HepG2 (cell line): ENCODE data around the gene CDC42EP4. TPM values are rescaled to one million over a fixed set of nuclear protein-coding genes. Genes with fewer than 3 reads are reported as not detected.

Source experiments
- ATAC-seq: fragments of 200-7000 bp; cut with Tn5 transposase; 3 replicates; pipeline ENCODE4 v1.9.1; 2020; ENCODE audit warnings: mild to moderate bottlenecking, moderate library complexity
- BruUV-seq: library from RNA; stranded (reverse); fragments of 400-500 nt; replicated peaks from 2 replicates; lab custom pipeline; 2021; lab: Mats Ljungman, UMichigan
- CTCF ChIA-PET: fragments of 300-600 bp; formaldehyde crosslinking; extraction: SDS; loops from one replicate; lab custom pipeline; 2021; ENCODE audit warnings: low total read pairs, inconsistent platforms, low intra/inter-chr PET ratio; lab: Yijun Ruan, JAX
- POLR2A ChIA-PET: fragments of 350-600 bp; sonication (Branson Sonifier 250); formaldehyde crosslinking; loops from one replicate; lab custom pipeline; 2020; ENCODE audit warnings: antibody characterized with exemption, inconsistent platforms; lab: Yijun Ruan, JAX
- DNase-seq: peaks from one replicate; pipeline ENCODE4 v3.0.0-alpha.2; 2015; ENCODE audit warnings: low spot score
- FAIRE-seq: peaks from 3 replicates; lab custom pipeline; 2011; peaks lifted over from hg19 to GRCh38; lab: Jason Lieb, UNC
- H2AFZ ChIP-seq: one replicate; pipeline ENCODE4 v1.6.1; 2011; ENCODE audit warnings: low read length, inconsistent platforms
- H3K27ac ChIP-seq: fragments of 300-600 bp; 3 replicates; pipeline ENCODE4 v1.8.0; 2011; ENCODE audit warnings: mixed run types, mild to moderate bottlenecking, mixed read lengths, low read length, inconsistent platforms; ENCODE audit not compliant: insufficient read depth; ENCODE audit errors: extremely low read length
- H3K27me3 ChIP-seq, 2 experiments: fragments of 200-600 bp in 1 of 2; 2 replicates in 1 of 2; 3 replicates in 1 of 2; pipeline versions ENCODE4 v1.6.0 to v1.8.0; 2011; ENCODE audit warnings: low read length in 2 of 2, mild to moderate bottlenecking in 2 of 2, moderate library complexity in 2 of 2, inconsistent platforms in 1 of 2; ENCODE audit not compliant: insufficient read depth in 2 of 2, control insufficient read depth in 1 of 2
- H3K36me3 ChIP-seq, 2 experiments: fragments of 200-600 bp in 1 of 2; replicated peaks in 1 of 2; 2 replicates in 1 of 2; 3 replicates in 1 of 2; pipeline versions ENCODE4 v1.5.1 to v1.8.0; 2011; ENCODE audit warnings: low read length in 2 of 2, inconsistent platforms in 1 of 2; ENCODE audit not compliant: insufficient read depth in 2 of 2, control insufficient read depth in 1 of 2
- H3K4me1 ChIP-seq: 2 replicates; pipeline ENCODE4 v1.5.1; 2012; ENCODE audit warnings: low read length, inconsistent platforms; ENCODE audit not compliant: insufficient read depth
- H3K4me2 ChIP-seq: 2 replicates; pipeline ENCODE4 v1.6.0; 2011; ENCODE audit warnings: low read depth, low read length, inconsistent platforms
- H3K4me3 ChIP-seq, 3 experiments: fragments of 200-600 bp in 1 of 3; sonication (generic), shearing (Covaris generic) in 1 of 3; replicated peaks in 1 of 3; 2 replicates each; pipeline ENCODE4 v1.5.1; 2011 to 2016; ENCODE audit warnings: low read length in 3 of 3, inconsistent platforms in 2 of 3, low read depth in 2 of 3, mild to moderate bottlenecking in 2 of 3, control low read depth in 1 of 3, mixed read lengths in 1 of 3; ENCODE audit not compliant: insufficient read depth in 1 of 3
- H3K79me2 ChIP-seq: one replicate; pipeline ENCODE4 v1.6.1; 2011; ENCODE audit warnings: low read length, inconsistent platforms; ENCODE audit not compliant: insufficient read depth
- H3K9ac ChIP-seq: 2 replicates; pipeline ENCODE4 v1.6.0; 2011; ENCODE audit warnings: mild to moderate bottlenecking, low read depth, low read length, inconsistent platforms; ENCODE audit not compliant: insufficient read depth
- H3K9me3 ChIP-seq: 2 replicates; pipeline ENCODE4 v1.5.1; 2012; ENCODE audit warnings: mild to moderate bottlenecking, low read length
- H4K20me1 ChIP-seq: 2 replicates; pipeline ENCODE4 v1.6.0; 2011; ENCODE audit warnings: inconsistent platforms, mild to moderate bottlenecking, low read length, moderate library complexity; ENCODE audit not compliant: insufficient read depth
- HNRNPH1 ChIP-seq: fragments of 200-400 bp; formaldehyde crosslinking; optimal IDR thresholded peaks from 2 replicates; pipeline ENCODE3; 2017; ENCODE audit warnings: mild to moderate bottlenecking, low read depth, low read length
- TBX2 ChIP-seq: sonication (generic); formaldehyde crosslinking; IDR thresholded peaks from 2 replicates; pipeline ENCODE4 v1.5.0; 2020; ENCODE audit warnings: missing genetic modification reagents, mild to moderate bottlenecking, borderline replicate concordance
- ZBTB38 ChIP-seq: sonication (generic); formaldehyde crosslinking; IDR thresholded peaks from 2 replicates; pipeline ENCODE4 v1.5.1; 2020; ENCODE audit warnings: mild to moderate bottlenecking, missing genetic modification reagents
- ZNF256 ChIP-seq: sonication (generic); formaldehyde crosslinking; conservative IDR thresholded peaks from 2 replicates; pipeline ENCODE4 v1.4.0; 2020; ENCODE audit warnings: missing genetic modification reagents
- ZNF644 ChIP-seq: IDR thresholded peaks from 2 replicates; pipeline ENCODE4 v1.6.1; 2016; ENCODE audit warnings: low read depth
- ZNF660 ChIP-seq: sonication (generic); formaldehyde crosslinking; IDR thresholded peaks from 2 replicates; pipeline ENCODE4 v1.5.1; 2020; ENCODE audit warnings: mild to moderate bottlenecking, low read depth, missing genetic modification reagents, borderline replicate concordance
- WGBS: methylation state at CpG from one replicate; pipeline ENCODE4 v1.1.6; 2017; ENCODE audit warnings: low lambda C conversion rate; 5-methylcytosine and 5-hydroxymethylcytosine counted together
- in situ Hi-C: cut with HindIII; loops from 2 replicates; pipeline ENCODE4 v1.10.0; 2017; ENCODE audit warnings: low pct_unique_long_range_greater_than_20kb; ENCODE audit not compliant: extremely low pct_ligation_motif_present
- intact Hi-C: fragments of 100-400 bp; cut with micrococcal nuclease; formaldehyde crosslinking; loops from one replicate; pipeline ENCODE4 v1.10.0; 2022; ENCODE audit not compliant: unreplicated experiment
- polyA plus RNA-seq, 8 experiments: library from polyadenylated mRNA; depleted of rRNA in 3 of 8; stranded (reverse) in 7 of 8; unstranded in 1 of 8; fragments of >200 nt; fragmentation: Illumina TruSeq in 4 of 8; extraction: Trizol in 4 of 8; gene quantifications; 2 replicates each; pipeline versions ENCODE4 v1.2.1 to v1.2.3, GENCODE V29; 2011 to 2016; ENCODE audit warnings: low read depth in 4 of 8, missing spikeins in 1 of 8, mixed read lengths in 1 of 8; ENCODE audit not compliant: insufficient read depth in 1 of 8
- total RNA-seq, 5 experiments: library from RNA; depleted of rRNA; stranded (reverse); fragments of >200 nt; fragmentation: Illumina TruSeq; extraction: Trizol; gene quantifications; 2 replicates each; pipeline ENCODE4 v1.2.3, GENCODE V29; 2016; ENCODE audit warnings: low read depth in 1 of 5
- TF ChIP-seq, protein P1 (sequence below): sonication (generic); formaldehyde crosslinking; IDR thresholded peaks from 2 replicates; pipeline ENCODE4 v1.8.0; 2022; ENCODE audit warnings: mild to moderate bottlenecking, missing genetic modification reagents, borderline replicate concordance
- TF ChIP-seq, protein P2 (sequence below): sonication (generic); formaldehyde crosslinking; IDR thresholded peaks from 2 replicates; pipeline ENCODE4 v1.5.0; 2020; ENCODE audit warnings: mild to moderate bottlenecking, missing genetic modification reagents
- TF ChIP-seq, protein P3 (sequence below): sonication (generic); formaldehyde crosslinking; conservative IDR thresholded peaks from 2 replicates; pipeline ENCODE4 v1.5.0; 2020; ENCODE audit warnings: missing genetic modification reagents
- TF ChIP-seq, protein P4 (sequence below): sonication (generic); formaldehyde crosslinking; IDR thresholded peaks from 2 replicates; pipeline ENCODE4 v1.4.0; 2020; ENCODE audit warnings: missing genetic modification reagents, borderline replicate concordance
- TF ChIP-seq, protein P5 (sequence below): sonication (generic); formaldehyde crosslinking; IDR thresholded peaks from 2 replicates; pipeline ENCODE4 v1.4.0; 2020; ENCODE audit warnings: missing genetic modification reagents

CDC42EP4 gene
- total and polyA plus RNA-seq, 2 of the 13 experiments (the other 11 are each of a cell fraction or from before 2014, with no cell fraction given): 19.0 to 54.0 TPM

DNA sequence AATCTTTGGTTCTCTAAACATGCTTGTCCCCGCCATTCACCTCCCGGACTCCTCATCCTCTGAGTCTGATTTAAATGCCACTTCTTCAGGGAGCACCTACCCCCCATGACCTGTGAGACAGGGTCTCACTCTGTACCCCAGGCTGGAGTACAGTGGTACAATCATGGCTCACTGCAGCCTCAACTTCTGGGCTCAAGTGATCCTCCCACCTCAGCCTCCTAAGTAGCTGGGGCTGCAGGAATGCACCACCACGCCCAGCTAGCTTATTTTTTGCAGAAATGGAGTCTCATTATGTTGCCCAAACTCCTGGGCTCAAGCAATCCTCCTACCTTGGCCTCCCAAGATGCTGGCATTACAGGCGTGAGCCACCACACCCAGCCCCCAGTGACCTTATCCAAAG, 37.3 kb downstream of the CDC42EP4 start (continued):
- TF ChIP-seq, protein P1, sequence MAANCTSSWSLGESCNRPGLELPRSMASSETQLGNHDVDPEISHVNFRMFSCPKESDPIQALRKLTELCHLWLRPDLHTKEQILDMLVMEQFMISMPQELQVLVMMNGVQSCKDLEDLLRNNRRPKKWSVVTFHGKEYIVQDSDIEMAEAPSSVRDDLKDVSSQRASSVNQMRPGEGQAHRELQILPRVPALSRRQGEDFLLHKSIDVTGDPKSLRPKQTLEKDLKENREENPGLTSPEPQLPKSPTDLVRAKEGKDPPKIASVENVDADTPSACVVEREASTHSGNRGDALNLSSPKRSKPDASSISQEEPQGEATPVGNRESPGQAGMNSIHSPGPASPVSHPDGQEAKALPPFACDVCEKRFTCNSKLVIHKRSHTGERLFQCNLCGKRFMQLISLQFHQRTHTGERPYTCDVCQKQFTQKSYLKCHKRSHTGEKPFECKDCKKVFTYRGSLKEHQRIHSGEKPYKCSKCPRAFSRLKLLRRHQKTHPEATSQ (CRISPR knock-in tag): no peak
- TF ChIP-seq TBX2 (CRISPR knock-in tag) (peak; percentile 22; the same call in 1 of the 2 replicates), ZNF256 (CRISPR knock-in tag) (no peak)
- TF ChIP-seq, protein P2, sequence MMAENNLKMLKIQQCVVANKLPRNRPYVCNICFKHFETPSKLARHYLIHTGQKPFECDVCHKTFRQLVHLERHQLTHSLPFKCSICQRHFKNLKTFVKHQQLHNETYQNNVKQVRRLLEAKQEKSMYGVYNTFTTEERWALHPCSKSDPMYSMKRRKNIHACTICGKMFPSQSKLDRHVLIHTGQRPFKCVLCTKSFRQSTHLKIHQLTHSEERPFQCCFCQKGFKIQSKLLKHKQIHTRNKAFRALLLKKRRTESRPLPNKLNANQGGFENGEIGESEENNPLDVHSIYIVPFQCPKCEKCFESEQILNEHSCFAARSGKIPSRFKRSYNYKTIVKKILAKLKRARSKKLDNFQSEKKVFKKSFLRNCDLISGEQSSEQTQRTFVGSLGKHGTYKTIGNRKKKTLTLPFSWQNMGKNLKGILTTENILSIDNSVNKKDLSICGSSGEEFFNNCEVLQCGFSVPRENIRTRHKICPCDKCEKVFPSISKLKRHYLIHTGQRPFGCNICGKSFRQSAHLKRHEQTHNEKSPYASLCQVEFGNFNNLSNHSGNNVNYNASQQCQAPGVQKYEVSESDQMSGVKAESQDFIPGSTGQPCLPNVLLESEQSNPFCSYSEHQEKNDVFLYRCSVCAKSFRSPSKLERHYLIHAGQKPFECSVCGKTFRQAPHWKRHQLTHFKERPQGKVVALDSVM (CRISPR knock-in tag): peak; percentile 91
- TF ChIP-seq, protein P3, sequence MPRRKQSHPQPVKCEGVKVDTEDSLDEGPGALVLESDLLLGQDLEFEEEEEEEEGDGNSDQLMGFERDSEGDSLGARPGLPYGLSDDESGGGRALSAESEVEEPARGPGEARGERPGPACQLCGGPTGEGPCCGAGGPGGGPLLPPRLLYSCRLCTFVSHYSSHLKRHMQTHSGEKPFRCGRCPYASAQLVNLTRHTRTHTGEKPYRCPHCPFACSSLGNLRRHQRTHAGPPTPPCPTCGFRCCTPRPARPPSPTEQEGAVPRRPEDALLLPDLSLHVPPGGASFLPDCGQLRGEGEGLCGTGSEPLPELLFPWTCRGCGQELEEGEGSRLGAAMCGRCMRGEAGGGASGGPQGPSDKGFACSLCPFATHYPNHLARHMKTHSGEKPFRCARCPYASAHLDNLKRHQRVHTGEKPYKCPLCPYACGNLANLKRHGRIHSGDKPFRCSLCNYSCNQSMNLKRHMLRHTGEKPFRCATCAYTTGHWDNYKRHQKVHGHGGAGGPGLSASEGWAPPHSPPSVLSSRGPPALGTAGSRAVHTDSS (CRISPR knock-in tag): no peak

DNA sequence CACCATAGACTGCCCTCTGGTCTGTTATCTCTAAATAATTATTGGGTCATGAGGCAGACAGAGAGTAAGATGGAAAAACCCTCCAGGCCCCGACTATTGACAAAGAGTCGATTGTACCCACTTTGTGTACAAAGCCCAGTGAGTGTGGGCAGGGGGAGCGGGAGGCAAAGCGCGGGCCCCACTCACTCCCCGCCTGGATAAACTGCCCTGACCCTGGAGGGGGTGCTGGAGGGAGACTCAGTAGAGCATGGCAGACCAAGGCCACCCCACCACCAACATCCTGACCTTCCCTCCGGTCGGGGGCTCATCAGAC, 38.9 kb downstream of the CDC42EP4 start:
- in situ Hi-C loops: no loop called here
- ATAC-seq (peak; percentile 85), FAIRE-seq (peak; percentile 74), DNase-seq (peak; percentile 97)
- Histone ChIP-seq H2AFZ (no peak overlapping the region), H3K36me3 (no peaks in the 10 kb centered on the region), H3K4me2 (peak overlapping the region; percentile 69), H3K4me3 (peak overlapping the region in 1 of 3 experiments; percentile 43; a peak in 2 of 6 replicates), H3K9ac (peak overlapping the region; percentile 45), H4K20me1 (no peaks in the 10 kb centered on the region), H3K79me2 (no peaks in the 10 kb centered on the region), H3K4me1 (peaks cover 77% of the 10 kb centered on the region), H3K27ac (peak overlapping the region; percentile 75), H3K9me3 (0 out of 2 replicates have a peak, but pooled peaks cover 4% of the 10 kb centered on the region), H3K27me3 (no peaks in the 10 kb centered on the region)
- POLR2A ChIA-PET: interaction anchor here (1.0 to 3.0 kb wide), 4 partner anchors 10 to 36 kb away, joined by 3 to 19 read pairs (median 9); partner anchors contain the start of gene CPSF4L
- 3% methylated on average over 8 of the region's 8 CpGs for WGBS
- CTCF ChIA-PET: no interaction called here
- intact Hi-C loops: loop anchor here (1.0 to 2.0 kb wide), 2 partner anchors 11 to 16 kb away; no protein-coding TSS in a partner anchor
- no TSS peak for BruUV-seq
- TF ChIP-seq HNRNPH1 (no peak), ZBTB38 (CRISPR knock-in tag) (no peak; the same call in 1 of the 2 replicates), ZNF644 (CRISPR knock-in tag) (peak; percentile 66; the same call in 1 of the 2 replicates), ZNF660 (no peak)
- TF ChIP-seq, protein P4, sequence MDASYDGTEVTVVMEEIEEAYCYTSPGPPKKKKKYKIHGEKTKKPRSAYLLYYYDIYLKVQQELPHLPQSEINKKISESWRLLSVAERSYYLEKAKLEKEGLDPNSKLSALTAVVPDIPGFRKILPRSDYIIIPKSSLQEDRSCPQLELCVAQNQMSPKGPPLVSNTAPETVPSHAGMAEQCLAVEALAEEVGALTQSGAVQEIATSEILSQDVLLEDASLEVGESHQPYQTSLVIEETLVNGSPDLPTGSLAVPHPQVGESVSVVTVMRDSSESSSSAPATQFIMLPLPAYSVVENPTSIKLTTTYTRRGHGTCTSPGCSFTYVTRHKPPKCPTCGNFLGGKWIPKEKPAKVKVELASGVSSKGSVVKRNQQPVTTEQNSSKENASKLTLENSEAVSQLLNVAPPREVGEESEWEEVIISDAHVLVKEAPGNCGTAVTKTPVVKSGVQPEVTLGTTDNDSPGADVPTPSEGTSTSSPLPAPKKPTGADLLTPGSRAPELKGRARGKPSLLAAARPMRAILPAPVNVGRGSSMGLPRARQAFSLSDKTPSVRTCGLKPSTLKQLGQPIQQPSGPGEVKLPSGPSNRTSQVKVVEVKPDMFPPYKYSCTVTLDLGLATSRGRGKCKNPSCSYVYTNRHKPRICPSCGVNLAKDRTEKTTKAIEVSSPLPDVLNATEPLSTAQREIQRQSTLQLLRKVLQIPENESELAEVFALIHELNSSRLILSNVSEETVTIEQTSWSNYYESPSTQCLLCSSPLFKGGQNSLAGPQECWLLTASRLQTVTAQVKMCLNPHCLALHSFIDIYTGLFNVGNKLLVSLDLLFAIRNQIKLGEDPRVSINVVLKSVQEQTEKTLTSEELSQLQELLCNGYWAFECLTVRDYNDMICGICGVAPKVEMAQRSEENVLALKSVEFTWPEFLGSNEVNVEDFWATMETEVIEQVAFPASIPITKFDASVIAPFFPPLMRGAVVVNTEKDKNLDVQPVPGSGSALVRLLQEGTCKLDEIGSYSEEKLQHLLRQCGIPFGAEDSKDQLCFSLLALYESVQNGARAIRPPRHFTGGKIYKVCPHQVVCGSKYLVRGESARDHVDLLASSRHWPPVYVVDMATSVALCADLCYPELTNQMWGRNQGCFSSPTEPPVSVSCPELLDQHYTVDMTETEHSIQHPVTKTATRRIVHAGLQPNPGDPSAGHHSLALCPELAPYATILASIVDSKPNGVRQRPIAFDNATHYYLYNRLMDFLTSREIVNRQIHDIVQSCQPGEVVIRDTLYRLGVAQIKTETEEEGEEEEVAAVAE (CRISPR knock-in tag): no peak
- TF ChIP-seq, protein P5, sequence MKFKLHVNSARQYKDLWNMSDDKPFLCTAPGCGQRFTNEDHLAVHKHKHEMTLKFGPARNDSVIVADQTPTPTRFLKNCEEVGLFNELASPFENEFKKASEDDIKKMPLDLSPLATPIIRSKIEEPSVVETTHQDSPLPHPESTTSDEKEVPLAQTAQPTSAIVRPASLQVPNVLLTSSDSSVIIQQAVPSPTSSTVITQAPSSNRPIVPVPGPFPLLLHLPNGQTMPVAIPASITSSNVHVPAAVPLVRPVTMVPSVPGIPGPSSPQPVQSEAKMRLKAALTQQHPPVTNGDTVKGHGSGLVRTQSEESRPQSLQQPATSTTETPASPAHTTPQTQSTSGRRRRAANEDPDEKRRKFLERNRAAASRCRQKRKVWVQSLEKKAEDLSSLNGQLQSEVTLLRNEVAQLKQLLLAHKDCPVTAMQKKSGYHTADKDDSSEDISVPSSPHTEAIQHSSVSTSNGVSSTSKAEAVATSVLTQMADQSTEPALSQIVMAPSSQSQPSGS (CRISPR knock-in tag): peak; percentile 68
